GM21717 (cell line): Measurements from ENCODE around the gene SCAF8.
"Not testable (repeated sequence)": the region's sequence is repeated elsewhere in the genome, so short reads cannot be mapped to it uniquely, and the experiment has no call there.

Experiments used
- ATAC-seq: cut with Tn5 transposase; IDR thresholded peaks from one replicate; pipeline ENCODE4 v1.9.1; 2021; ENCODE audit warnings: mild to moderate bottlenecking, moderate library complexity; ENCODE audit not compliant: unreplicated experiment

The SCAF8 gene

DNA sequence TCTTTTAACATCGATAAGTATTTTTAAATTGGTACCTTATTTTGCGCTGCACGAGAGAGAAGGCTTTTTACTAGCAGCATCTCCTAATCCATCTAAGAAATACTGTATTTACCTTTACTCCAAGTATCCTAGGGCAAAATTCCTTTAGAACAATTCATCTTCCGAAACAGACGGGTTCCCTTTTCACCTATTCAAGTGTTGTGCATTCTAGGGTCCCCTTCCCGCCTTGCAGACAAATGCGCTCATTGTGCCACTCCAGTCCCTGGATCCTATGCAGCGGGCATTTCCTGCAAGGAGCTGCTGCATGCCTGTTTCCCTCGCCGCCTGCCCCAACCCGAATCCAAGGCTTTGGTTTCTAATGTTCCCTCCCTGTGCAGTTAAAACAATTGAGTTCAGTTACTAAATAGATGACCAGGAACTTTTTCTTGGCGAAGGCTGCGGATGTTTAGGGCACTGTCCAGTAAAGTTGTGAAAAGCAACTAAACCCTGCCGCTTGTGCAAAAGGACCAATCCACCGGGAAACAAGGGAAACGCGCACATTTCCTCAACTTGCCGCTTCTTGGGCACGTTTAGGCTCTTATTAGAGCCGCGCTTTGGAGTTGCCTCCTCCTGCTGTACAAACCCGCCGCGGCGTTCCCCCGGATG is 556 bp upstream of the SCAF8 start:
- no peak for ATAC-seq

GRCh38 chr6:154733626-154734382 is 588 bp downstream of the SCAF8 start:
- peak; percentile 82 for ATAC-seq

- ATAC-seq: no peak
Measured at GRCh38 chr6:154736618-154737259, 3.5 kb downstream of the SCAF8 start.

DNA sequence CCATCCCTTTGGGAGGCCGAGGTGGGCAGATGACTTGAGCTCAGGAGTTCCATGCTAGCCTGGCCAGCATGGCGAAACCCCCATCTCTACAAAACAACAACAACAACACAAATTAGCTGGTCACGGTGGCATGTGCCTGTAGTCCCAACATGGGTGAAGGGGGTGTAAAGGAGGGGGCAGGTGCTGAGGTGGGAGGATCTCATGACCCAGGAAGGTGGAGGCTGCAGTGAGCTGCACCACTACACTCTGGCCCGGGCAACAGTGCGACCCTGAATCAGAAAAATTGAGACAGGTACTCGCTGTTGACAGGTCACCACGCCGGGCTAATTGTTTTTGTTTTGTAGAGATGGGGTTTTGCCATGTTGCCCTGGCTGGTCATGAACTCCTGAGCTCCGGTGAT is 4.2 kb downstream of the SCAF8 start:
- no peak for ATAC-seq

DNA sequence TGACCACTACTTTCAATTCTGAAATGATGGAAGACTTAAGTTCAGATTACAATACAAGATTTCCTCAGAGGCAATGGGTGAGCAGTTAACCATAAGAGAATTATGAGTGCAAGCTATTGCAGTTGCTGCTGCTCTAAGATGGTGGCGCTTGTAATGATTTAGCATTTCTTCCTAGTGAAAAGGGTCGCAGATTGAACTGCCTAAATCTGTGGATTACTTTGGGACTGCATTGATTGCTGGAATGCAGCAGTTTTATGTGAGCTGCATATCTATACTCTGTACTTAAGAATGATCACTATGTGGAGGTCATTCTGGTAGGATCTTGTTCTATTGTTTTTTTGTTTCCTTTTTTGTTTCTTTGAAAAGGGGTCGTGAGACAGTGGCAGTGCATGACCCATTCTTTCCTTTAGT is 5.3 kb downstream of the SCAF8 start:
- no peak for ATAC-seq

- no peak for ATAC-seq
Measured at GRCh38 chr6:154740658-154741057, 7.4 kb downstream of the SCAF8 start.

DNA sequence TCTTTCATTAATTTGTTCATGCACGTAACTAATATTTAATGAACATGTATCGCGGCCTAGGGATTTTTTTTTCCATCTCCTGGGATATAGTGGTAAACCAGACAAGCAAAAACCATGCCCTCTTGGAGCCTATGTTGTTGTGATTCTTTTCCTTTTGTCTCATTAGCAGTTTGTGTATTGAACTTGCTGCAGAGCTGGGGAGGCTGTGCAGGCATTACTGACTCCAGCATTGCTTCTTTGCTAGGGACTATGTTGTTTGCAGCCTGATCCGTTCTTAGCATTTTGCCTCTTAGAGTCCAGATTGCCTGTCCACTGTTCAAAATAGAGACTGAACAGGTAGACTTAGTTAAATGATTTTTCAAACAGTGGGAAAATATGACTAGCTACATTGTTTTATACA is 9.7 kb downstream of the SCAF8 start:
- no peak for ATAC-seq

DNA sequence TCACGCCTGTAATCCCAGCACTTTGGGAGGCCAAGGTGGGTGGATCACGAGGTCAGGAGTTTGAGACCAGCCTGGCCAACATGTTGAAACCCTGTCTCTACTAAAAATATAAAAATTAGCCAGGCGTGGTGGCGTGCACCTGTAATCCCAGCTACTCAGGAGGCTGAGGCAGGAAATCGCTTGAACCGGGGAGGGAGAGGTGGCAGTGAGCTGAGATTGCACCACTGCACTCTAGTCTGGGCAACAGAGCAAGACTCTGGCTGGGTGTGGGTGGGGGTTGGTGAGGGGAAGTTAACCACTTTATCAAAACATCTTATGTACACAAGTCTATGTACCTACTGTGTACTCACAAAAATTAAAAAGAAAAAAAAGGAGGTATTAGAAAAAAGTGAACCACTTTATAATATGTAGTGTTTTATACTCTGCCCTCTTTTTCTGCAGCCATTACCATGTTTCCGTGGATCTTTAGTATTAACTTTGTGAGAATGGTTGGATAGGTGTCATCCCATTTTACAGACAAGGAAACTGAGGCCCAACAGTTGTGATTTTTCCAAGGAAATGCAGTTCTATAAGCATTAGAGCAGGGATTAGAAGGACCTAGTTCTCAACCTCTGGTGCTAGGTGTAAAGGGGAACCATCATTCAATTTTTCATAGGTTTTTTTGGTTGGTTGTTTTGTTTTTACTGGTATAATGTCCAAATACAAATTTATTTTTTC is 11.0 kb downstream of the SCAF8 start:
- ATAC-seq: not testable (repeated sequence)

DNA sequence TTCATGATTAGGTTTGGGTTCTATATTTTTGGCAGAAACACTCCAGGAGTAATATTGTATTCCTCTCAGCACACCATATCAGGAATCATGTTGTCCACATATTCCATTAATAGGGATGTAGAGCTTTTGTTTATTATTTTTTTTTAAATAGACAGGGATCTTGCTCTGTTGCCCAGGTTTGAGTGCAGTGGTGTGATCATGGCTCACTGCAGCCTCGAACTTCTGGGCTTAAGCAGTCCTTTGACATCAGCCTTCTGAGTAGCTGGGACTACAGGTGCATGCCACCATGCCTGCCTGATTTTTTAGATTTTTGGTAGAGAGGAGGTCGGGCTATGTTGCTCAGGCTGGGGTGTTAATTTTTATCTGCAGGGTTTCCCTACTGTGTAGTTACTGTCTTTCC is 12.0 kb downstream of the SCAF8 start:
- ATAC-seq: no peak

DNA sequence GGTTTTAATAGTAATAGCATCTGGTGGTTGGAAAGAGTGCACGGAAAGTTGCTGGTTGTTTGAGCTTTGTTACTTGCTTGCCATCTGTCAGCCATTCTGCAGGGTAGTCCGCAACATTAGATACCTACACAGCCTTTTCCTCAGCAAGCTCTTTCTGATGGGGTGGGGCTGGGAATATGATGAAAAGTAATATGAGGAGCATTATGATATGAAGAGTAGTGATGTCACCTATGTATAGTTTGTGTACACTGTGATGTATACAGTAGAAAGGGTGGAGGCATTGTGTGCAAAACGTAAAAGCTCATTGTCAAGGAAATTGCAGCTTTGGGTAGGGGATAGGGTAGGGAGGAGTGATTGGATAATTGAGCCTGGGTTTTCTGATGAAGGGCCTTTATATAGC is 16.1 kb downstream of the SCAF8 start:
- no peak for ATAC-seq

DNA sequence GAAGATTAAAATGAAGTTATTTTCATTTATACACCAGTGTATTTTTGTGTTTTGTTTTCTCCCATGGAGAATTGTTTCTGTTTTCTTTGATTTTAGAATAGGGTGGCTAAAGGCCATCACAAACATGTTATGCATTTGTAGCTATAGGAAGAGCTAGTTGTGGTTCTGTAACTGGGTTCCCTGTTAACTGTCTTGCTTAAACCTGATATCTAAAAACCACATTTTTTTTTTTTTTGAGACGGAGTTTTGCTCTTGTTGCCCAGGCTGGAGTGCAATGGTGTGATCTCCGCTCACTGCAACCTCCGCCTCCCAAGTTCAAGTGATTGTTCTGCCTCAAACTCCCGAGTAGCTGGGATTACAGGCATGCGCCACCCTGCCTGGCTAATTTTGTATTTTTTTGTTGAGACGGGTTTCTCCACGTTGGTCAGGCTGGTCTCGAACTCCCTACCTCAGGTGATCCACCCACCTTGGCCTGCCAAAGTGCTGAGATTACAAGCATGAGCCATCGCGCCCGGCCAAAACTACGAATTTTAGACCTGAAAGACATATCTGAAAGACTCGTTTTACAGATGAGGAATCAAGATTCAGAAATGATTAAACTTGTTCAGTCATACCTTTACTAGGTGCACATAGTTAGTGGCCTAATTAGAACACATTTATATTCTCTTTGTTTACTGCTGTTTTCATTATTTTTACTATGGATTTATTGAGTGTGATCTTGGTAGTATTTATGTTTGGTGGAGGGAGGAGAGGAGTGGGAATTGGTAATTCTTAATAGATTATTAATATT is 18.0 kb downstream of the SCAF8 start:
- no peak for ATAC-seq

- ATAC-seq: no peak
Measured at GRCh38 chr6:154752022-154752421, 18.8 kb downstream of the SCAF8 start.

GRCh38 chr6:154754152-154754551 is 20.9 kb downstream of the SCAF8 start:
- ATAC-seq: no peak

DNA sequence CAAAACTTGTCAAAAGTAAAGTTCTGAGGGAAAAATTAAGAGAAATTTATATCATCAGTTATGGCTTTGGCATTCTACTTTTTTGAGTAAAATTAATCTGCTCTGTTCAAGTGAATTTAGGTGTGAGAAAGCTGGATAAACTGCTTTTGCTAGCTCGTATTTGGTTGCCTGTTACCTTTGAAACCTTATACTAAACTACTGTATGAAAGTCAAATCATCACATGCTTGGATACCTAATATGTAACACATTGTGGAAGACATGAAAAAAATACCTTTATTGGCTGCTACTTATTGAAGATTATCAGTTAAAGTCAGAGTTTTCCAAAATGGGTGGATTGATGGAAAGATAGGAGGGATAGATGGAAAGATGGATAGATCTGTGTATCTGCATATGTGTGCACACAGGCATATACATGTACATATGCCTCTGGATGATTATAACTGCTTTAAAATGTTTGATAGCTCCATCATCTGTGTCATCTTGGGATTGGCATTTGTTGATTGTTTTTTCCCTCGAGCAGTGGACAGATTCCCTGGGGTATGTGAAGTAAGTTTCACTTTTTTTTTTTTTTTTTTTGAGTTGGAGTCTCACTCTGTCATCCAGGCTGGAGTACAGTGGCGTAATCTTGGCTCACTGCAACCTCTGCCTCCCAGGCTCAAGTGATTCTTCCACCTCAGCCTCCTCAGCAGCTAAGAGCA is 24.3 kb downstream of the SCAF8 start:
- no peak for ATAC-seq

- no peak for ATAC-seq
Measured at GRCh38 chr6:154758125-154758524, 24.9 kb downstream of the SCAF8 start.

GRCh38 chr6:154763650-154764049 is 30.4 kb downstream of the SCAF8 start:
- no peak for ATAC-seq

DNA sequence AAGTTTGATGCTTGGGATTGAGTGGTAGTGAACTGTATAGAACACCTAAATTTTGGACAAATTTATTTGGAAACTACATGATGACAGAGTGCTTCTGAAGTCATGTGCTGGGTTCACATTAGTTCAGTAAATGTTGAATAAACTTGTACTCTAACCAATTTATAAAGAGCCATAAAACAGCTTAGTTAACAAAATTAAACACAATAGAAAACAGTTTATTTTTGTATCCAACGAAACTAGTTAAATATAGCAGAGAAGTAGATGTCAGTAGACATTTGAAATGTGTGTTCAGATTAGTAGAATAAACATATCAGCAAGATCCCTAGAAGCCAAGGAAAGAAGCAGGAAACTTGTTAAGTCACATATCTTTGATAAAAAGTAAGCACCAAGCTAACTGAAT is 32.1 kb downstream of the SCAF8 start:
- ATAC-seq: no peak

DNA sequence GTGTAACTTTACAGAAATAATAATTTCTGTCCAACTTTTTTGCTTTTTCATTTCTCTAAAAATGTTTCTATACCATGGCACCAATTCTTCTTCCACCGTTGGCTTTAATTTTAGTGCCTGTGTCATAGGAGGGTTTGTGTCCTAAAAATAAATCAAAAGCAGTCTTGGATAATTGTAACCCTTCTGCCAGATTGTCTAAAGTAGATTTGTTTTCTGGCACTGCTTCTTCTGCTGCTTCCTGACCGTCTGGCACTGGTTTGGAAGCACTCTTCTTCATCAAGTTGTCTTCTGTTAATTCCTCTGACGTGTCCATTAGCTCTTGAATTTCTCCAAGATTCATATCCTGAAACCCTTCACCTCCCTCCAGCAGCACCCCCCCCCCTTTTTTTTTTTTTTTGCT is 33.1 kb downstream of the SCAF8 start:
- ATAC-seq: no peak

GRCh38 chr6:154767003-154767723 is 33.9 kb downstream of the SCAF8 start:
- ATAC-seq: no peak
